HepG2 (cell line): ENCODE measurements around the gene PPM1H. TPM values are rescaled to one million over a fixed set of nuclear protein-coding genes. Genes with fewer than 3 reads are reported as not detected.

Source experiments
- ATAC-seq: fragments of 200-7000 bp; cut with Tn5 transposase; 3 replicates; pipeline ENCODE4 v1.9.1; 2020; ENCODE audit warnings: mild to moderate bottlenecking, moderate library complexity
- BruUV-seq: library from RNA; stranded (reverse); fragments of 400-500 nt; replicated peaks from 2 replicates; lab custom pipeline; 2021; lab: Mats Ljungman, UMichigan
- CTCF ChIA-PET: fragments of 300-600 bp; formaldehyde crosslinking; extraction: SDS; loops from one replicate; lab custom pipeline; 2021; ENCODE audit warnings: low total read pairs, inconsistent platforms, low intra/inter-chr PET ratio; lab: Yijun Ruan, JAX
- POLR2A ChIA-PET: fragments of 350-600 bp; sonication (Branson Sonifier 250); formaldehyde crosslinking; loops from one replicate; lab custom pipeline; 2020; ENCODE audit warnings: antibody characterized with exemption, inconsistent platforms; lab: Yijun Ruan, JAX
- DNase-seq: peaks from one replicate; pipeline ENCODE4 v3.0.0-alpha.2; 2015; ENCODE audit warnings: low spot score
- FAIRE-seq: peaks from 3 replicates; lab custom pipeline; 2011; peaks lifted over from hg19 to GRCh38; lab: Jason Lieb, UNC
- H2AFZ ChIP-seq: one replicate; pipeline ENCODE4 v1.6.1; 2011; ENCODE audit warnings: low read length, inconsistent platforms
- H3K27ac ChIP-seq: fragments of 300-600 bp; 3 replicates; pipeline ENCODE4 v1.8.0; 2011; ENCODE audit warnings: mixed run types, mild to moderate bottlenecking, mixed read lengths, low read length, inconsistent platforms; ENCODE audit not compliant: insufficient read depth; ENCODE audit errors: extremely low read length
- H3K27me3 ChIP-seq, 2 experiments: fragments of 200-600 bp in 1 of 2; 2 replicates in 1 of 2; 3 replicates in 1 of 2; pipeline versions ENCODE4 v1.6.0 to v1.8.0; 2011; ENCODE audit warnings: low read length in 2 of 2, mild to moderate bottlenecking in 2 of 2, moderate library complexity in 2 of 2, inconsistent platforms in 1 of 2; ENCODE audit not compliant: insufficient read depth in 2 of 2, control insufficient read depth in 1 of 2
- H3K36me3 ChIP-seq, 2 experiments: fragments of 200-600 bp in 1 of 2; replicated peaks in 1 of 2; 2 replicates in 1 of 2; 3 replicates in 1 of 2; pipeline versions ENCODE4 v1.5.1 to v1.8.0; 2011; ENCODE audit warnings: low read length in 2 of 2, inconsistent platforms in 1 of 2; ENCODE audit not compliant: insufficient read depth in 2 of 2, control insufficient read depth in 1 of 2
- H3K4me1 ChIP-seq: 2 replicates; pipeline ENCODE4 v1.5.1; 2012; ENCODE audit warnings: low read length, inconsistent platforms; ENCODE audit not compliant: insufficient read depth
- H3K4me2 ChIP-seq: 2 replicates; pipeline ENCODE4 v1.6.0; 2011; ENCODE audit warnings: low read depth, low read length, inconsistent platforms
- H3K4me3 ChIP-seq, 3 experiments: fragments of 200-600 bp in 1 of 3; sonication (generic), shearing (Covaris generic) in 1 of 3; replicated peaks in 1 of 3; 2 replicates each; pipeline ENCODE4 v1.5.1; 2011 to 2016; ENCODE audit warnings: low read length in 3 of 3, inconsistent platforms in 2 of 3, low read depth in 2 of 3, mild to moderate bottlenecking in 2 of 3, control low read depth in 1 of 3, mixed read lengths in 1 of 3; ENCODE audit not compliant: insufficient read depth in 1 of 3
- H3K79me2 ChIP-seq: one replicate; pipeline ENCODE4 v1.6.1; 2011; ENCODE audit warnings: low read length, inconsistent platforms; ENCODE audit not compliant: insufficient read depth
- H3K9ac ChIP-seq: 2 replicates; pipeline ENCODE4 v1.6.0; 2011; ENCODE audit warnings: mild to moderate bottlenecking, low read depth, low read length, inconsistent platforms; ENCODE audit not compliant: insufficient read depth
- H3K9me3 ChIP-seq: 2 replicates; pipeline ENCODE4 v1.5.1; 2012; ENCODE audit warnings: mild to moderate bottlenecking, low read length
- H4K20me1 ChIP-seq: 2 replicates; pipeline ENCODE4 v1.6.0; 2011; ENCODE audit warnings: inconsistent platforms, mild to moderate bottlenecking, low read length, moderate library complexity; ENCODE audit not compliant: insufficient read depth
- BHLHE40 ChIP-seq: IDR thresholded peaks from 2 replicates; pipeline ENCODE4 v1.6.1; 2011; ENCODE audit warnings: low read length, improper control_type of control experiment
- BRF2 ChIP-seq: sonication (generic); formaldehyde crosslinking; IDR thresholded peaks from 2 replicates; pipeline ENCODE4 v1.8.1; 2022; ENCODE audit warnings: mild to moderate bottlenecking, missing genetic modification reagents
- GABPA ChIP-seq, 2 experiments: IDR thresholded peaks; 2 replicates each; pipeline ENCODE4 v1.6.1; 2011 to 2016; ENCODE audit warnings: low read depth in 2 of 2, low read length in 1 of 2, missing biosample characterization in 1 of 2, missing genetic modification characterization in 1 of 2
- GPBP1L1 ChIP-seq: sonication (generic); formaldehyde crosslinking; IDR thresholded peaks from 2 replicates; pipeline ENCODE4 v1.5.0; 2020; ENCODE audit warnings: mild to moderate bottlenecking, missing genetic modification reagents
- HCFC1 ChIP-seq: fragments of 150-350 bp; IDR thresholded peaks from 2 replicates; pipeline ENCODE4 v1.6.1; 2014; ENCODE audit warnings: low read depth, low read length
- JUND ChIP-seq: sonication (generic); formaldehyde crosslinking; IDR thresholded peaks from 2 replicates; pipeline ENCODE4 v1.8.0; 2022; ENCODE audit warnings: mild to moderate bottlenecking, missing genetic modification reagents
- MIER3 ChIP-seq: IDR thresholded peaks from 2 replicates; pipeline ENCODE4 v1.6.1; 2016; ENCODE audit warnings: missing compliant biosample characterization, borderline replicate concordance
- NFATC3 ChIP-seq: sonication (generic); formaldehyde crosslinking; IDR thresholded peaks from 2 replicates; pipeline ENCODE4 v1.5.1; 2020; ENCODE audit warnings: mild to moderate bottlenecking, missing genetic modification reagents
- ZBTB2 ChIP-seq: sonication (generic); formaldehyde crosslinking; IDR thresholded peaks from 2 replicates; pipeline ENCODE4 v1.8.0; 2022; ENCODE audit warnings: low read depth, missing genetic modification reagents
- ZBTB33 ChIP-seq: sonication (generic); formaldehyde crosslinking; IDR thresholded peaks from 2 replicates; pipeline ENCODE4 v1.4.0; 2020; ENCODE audit warnings: missing genetic modification reagents
- ZNF558 ChIP-seq: sonication (generic); formaldehyde crosslinking; IDR thresholded peaks from 2 replicates; pipeline ENCODE4 v1.9.0; 2022; ENCODE audit warnings: mild to moderate bottlenecking, missing genetic modification reagents, borderline replicate concordance
- ZNF691 ChIP-seq: sonication (generic); formaldehyde crosslinking; IDR thresholded peaks from 2 replicates; pipeline ENCODE4 v1.4.0; 2020; ENCODE audit warnings: missing genetic modification reagents, low read depth, mild to moderate bottlenecking, borderline replicate concordance
- WGBS: methylation state at CpG from one replicate; pipeline ENCODE4 v1.1.6; 2017; ENCODE audit warnings: low lambda C conversion rate; 5-methylcytosine and 5-hydroxymethylcytosine counted together
- in situ Hi-C: cut with HindIII; loops from 2 replicates; pipeline ENCODE4 v1.10.0; 2017; ENCODE audit warnings: low pct_unique_long_range_greater_than_20kb; ENCODE audit not compliant: extremely low pct_ligation_motif_present
- intact Hi-C: fragments of 100-400 bp; cut with micrococcal nuclease; formaldehyde crosslinking; loops from one replicate; pipeline ENCODE4 v1.10.0; 2022; ENCODE audit not compliant: unreplicated experiment
- polyA plus RNA-seq, 8 experiments: library from polyadenylated mRNA; depleted of rRNA in 3 of 8; stranded (reverse) in 7 of 8; unstranded in 1 of 8; fragments of >200 nt; fragmentation: Illumina TruSeq in 4 of 8; extraction: Trizol in 4 of 8; gene quantifications; 2 replicates each; pipeline versions ENCODE4 v1.2.1 to v1.2.3, GENCODE V29; 2011 to 2016; ENCODE audit warnings: low read depth in 4 of 8, missing spikeins in 1 of 8, mixed read lengths in 1 of 8; ENCODE audit not compliant: insufficient read depth in 1 of 8
- total RNA-seq, 5 experiments: library from RNA; depleted of rRNA; stranded (reverse); fragments of >200 nt; fragmentation: Illumina TruSeq; extraction: Trizol; gene quantifications; 2 replicates each; pipeline ENCODE4 v1.2.3, GENCODE V29; 2016; ENCODE audit warnings: low read depth in 1 of 5

Gene PPM1H
- total and polyA plus RNA-seq, 2 of the 13 experiments (the other 11 are each of a cell fraction or from before 2014, with no cell fraction given), result 29.1 to 38.1 TPM

GRCh38 chr12:62703011-62703380 lies 232.0 kb downstream of the PPM1H start:
- in situ Hi-C loops (no loop called here), intact Hi-C loops (no loop called here)
- DNase-seq, result no peak
- no peak overlapping the region for H3K4me2 ChIP-seq
- H3K27me3 ChIP-seq, result no peaks in the 10 kb centered on the region
- H3K4me1 ChIP-seq, result peaks cover 12% of the 10 kb centered on the region; the same call in 1 of the 2 replicates
- no TSS peak for BruUV-seq
- no peak for ATAC-seq
- no peak overlapping the region for H3K4me3 ChIP-seq
- no peak for FAIRE-seq
- H3K9ac ChIP-seq, result no peak overlapping the region
- ChIA-PET CTCF (no interaction called here), POLR2A (no interaction called here)
- no peak for TF ChIP-seq ZNF691
- H3K27ac ChIP-seq, result no peak overlapping the region
- H3K9me3 ChIP-seq, result no peaks in the 10 kb centered on the region
- H3K36me3 ChIP-seq, result peaks cover 14 to 48% of the 10 kb centered on the region in 2 experiments
- H2AFZ ChIP-seq, result no peak overlapping the region
- H4K20me1 ChIP-seq, result no peaks in the 10 kb centered on the region
- H3K79me2 ChIP-seq, result no peaks in the 10 kb centered on the region
- WGBS, result 71% methylated on average over 4 of the region's 4 CpGs

GRCh38 chr12:62701492-62701891 lies 233.5 kb downstream of the PPM1H start:
- Histone ChIP-seq H3K27ac (no peak overlapping the region), H3K4me1 (peaks cover 12% of the 10 kb centered on the region; the same call in 1 of the 2 replicates), H3K4me2 (no peak overlapping the region), H3K9me3 (no peaks in the 10 kb centered on the region), H3K4me3 (no peak overlapping the region), H3K9ac (no peak overlapping the region), H2AFZ (no peak overlapping the region), H3K36me3 (peaks cover 11 to 45% of the 10 kb centered on the region in 2 experiments), H3K79me2 (no peaks in the 10 kb centered on the region), H4K20me1 (no peaks in the 10 kb centered on the region), H3K27me3 (no peaks in the 10 kb centered on the region)
- DNase-seq (peak; percentile 13), ATAC-seq (no peak), FAIRE-seq (no peak)
- CTCF ChIA-PET, result no interaction called here
- in situ Hi-C loops (no loop called here), intact Hi-C loops (no loop called here)
- POLR2A ChIA-PET, result no interaction called here
- BruUV-seq, result no TSS peak
- WGBS, result 84% methylated on average over 5 of the region's 5 CpGs
- TF ChIP-seq MIER3 (CRISPR knock-in tag) (no peak), NFATC3 (CRISPR knock-in tag) (no peak), GPBP1L1 (CRISPR knock-in tag) (no peak), GABPA (IDR thresholded peaks at IDR 0.05; ENCODE audit: low read depth, low read length) (no peak), GABPA (CRISPR knock-in tag; IDR thresholded peaks at IDR 0.05; ENCODE audit: low read depth) (no peak), ZBTB2 (no peak), JUND (no peak), BRF2 (CRISPR knock-in tag) (no peak), HCFC1 (no peak), ZBTB33 (CRISPR knock-in tag) (peak; percentile 75), BHLHE40 (no peak), ZNF558 (CRISPR knock-in tag) (no peak)
